COR-L47 (cell line): ENCODE results near the gene PCGF2.
A peak's percentile ranks its signal among the peaks of the same experiment; 100 is the strongest.
"Not testable (repeated sequence)": the region's sequence is repeated elsewhere in the genome, so short reads cannot be mapped to it uniquely, and the experiment has no call there.

Experiments
- DNase-seq: peaks from one replicate; lab custom pipeline; 2025; lab: John Stamatoyannopoulos, UW

The PCGF2 gene

DNA sequence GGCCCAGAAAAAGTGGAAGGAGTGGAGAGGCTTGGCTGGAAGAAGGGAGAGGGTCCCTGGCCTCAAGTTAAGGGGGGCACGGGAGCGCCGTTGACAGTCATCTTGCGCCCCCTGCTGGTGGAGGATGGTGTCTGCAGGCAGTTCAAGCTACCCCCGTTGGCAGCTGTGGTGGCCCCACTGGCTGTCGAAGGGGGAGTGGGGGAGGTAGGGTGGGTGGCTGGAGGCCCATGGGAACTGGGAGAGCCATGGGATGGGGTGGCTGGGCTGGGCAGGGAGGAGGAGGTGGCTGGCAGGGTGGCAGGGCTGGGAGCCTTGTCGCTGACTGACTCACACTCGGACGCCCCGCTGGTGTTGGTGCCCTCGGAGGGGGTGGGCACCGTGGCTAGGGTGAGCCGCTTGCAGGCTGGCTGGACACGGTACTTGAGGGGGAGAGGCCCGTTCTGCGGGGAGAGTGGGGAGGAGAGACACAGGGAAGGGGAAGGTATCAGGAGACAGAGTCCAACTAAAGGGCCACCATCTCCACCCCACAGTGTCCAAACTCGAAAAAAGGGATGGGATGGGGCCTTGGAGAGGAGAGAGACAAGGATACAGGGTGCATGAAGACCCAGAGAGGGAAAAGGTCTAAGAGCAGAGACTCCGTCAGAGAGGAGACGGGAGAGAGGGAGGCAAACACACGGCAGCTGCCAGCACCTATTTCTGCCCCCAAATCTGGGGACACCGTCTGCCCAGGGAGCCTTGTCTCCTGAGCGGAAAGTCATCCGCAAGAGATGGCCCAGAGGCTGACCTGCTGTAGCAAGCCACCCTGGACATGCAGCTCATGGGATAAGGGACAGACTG lies 12.8 kb downstream of the PCGF2 start:
- peak; percentile 21 for DNase-seq

DNA sequence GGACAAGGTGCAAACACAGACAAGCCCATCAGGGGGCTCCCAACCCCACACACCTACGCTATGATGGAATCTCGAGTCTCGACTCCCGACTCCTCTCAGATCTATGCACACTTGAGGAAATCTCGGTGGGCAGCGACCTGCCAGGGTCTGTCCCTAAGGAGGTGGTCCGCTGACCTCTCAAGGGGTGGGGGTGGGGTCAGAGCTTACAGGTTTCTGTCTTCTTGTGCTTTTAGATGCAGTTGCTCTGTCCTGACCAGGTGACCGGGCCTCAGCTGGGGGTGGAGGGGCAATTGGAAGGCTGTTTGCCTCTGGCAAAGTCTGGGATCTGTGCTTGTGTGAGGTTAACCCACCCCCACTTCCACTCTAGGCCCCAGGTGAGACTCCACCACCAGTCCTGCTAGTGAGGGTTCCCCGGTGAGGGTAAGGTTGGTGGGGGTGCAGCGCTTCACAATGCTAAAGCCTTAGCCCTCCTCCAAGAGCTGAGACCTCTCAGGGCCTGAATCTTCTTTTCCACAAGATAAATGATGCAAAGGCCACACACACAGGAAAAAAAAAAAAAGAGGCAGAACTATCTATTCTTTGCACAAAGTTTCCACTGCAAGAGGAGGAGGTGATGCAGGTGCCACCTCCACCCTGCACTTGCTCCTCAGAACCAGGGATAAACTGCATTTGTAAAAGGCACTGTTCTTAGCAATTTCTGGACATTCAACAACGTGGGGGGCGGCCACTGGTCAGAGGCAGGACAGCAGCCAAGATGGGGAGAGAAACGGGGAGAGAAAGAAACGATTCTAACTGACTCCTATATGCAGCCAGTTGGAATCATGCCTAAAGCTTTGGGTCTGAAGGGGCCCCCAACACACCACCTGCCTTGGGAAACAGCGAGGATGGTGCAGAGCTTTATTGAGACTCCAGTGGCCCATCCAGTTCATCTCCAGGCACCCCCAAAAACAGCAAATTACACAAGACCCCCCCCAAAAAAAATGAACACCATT lies 13.9 kb downstream of the PCGF2 start:
- DNase-seq = no peak

DNA sequence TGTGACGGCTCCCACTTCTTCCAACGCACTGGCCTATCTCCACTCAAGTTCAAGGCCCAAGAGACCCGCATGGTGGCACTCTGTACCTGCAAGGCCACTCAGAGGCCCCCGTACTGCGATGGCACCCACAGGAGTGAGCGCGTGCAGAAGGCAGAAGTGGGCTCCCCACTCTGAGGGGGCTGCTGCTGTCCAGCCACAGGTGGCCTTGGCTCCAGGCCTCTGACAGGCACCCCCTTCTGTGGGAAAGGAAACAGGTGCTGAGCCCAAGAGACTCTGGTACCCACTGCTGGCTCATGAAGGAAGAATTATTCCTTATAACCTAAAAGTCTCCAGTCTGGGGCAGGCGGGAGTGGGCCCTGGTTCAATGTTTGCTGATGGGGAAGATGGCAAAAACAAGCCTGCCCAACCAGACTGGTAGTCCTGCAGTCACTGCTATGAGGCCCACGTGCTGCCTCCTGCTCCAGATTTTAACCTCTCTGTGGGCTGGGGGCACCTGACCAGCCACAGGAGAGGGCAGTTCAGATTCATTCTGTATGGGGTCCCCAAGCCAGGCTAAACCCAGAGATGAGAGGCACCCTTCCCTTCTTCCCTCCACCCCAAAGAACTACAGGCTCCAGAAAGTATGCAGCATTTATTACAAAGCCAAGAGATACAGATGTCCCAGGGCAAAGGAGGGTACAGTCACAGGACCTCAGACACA lies 14.7 kb downstream of the PCGF2 start:
- no peak for DNase-seq

DNA sequence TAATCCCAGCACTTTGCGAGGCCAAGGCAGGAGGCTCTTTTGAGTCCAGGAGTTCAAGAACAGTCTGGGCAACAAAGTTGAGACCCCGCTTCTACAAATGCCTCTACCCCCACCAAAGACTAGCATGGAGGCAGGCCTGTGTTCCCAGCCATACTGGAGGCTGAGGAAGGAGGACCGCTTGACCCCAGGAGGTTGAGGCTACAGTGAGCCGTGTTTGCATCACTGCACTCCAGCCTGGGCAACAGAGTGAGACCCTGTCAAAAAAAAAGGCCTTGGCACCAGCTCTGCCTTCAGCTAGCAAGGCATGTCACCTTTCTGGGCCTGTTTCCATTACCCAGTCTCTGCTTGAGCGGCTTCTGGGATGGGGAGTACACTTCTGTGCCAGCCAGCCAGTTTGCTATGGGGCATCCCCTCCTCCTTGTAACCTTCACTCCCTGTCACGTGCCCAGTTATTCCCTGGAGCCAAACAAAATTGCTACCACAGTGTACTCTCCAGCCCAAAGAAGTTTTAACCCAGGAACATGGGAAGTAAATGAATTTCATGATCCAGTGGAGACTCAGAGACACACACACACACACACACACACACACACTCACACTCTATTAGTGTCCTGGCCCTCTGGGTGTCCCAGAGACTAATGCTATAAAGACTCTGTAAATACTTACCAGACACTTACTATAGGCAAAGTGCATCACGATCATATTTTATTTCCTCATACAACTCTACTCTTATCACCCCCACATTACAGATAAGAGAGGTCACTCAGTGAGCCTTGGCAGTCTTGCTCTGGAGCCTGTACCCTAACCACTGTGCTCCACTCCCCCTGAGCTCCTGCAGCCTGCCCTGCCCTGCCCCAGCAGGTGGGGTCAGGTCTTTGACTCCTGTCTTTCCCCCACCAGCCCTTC lies 15.5 kb downstream of the PCGF2 start:
- no peak for DNase-seq

DNA sequence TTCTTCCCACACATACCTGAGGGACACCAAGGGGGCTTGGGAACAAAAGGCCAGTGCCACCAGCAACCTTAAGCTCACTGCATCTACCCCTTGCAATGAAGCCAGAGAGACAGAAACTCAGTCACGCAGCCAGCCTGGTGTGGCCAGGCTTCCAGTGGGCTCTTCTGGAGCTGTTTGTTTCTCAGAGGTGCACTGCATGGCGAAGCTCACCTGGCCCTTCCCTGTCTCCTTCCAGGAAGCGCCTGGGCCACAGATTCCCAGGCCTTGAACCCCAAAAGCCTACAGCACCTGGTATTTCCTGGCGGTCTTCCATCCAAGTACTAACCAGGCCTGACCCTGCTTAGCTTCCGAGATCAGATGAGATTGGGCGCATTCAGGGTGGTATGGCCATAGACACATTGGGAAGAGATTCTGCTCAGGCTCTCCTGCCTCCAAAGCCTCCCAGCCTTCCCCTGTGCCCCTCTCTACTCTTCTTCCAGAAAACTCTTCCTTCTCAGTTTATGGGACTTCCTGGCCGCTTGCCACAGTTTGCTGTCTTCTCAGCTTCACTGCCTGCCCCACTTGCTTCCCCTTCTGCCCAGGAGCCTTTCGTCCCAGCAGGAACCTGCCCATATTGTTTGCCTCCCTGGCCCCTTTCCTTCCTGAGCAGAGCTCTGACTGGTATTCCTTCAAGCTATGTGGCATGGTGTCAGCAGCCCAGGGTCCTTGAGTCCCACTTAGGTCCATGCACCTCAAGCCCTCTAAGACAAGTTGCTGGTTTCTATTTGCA lies 16.4 kb downstream of the PCGF2 start:
- DNase-seq = no peak

DNA sequence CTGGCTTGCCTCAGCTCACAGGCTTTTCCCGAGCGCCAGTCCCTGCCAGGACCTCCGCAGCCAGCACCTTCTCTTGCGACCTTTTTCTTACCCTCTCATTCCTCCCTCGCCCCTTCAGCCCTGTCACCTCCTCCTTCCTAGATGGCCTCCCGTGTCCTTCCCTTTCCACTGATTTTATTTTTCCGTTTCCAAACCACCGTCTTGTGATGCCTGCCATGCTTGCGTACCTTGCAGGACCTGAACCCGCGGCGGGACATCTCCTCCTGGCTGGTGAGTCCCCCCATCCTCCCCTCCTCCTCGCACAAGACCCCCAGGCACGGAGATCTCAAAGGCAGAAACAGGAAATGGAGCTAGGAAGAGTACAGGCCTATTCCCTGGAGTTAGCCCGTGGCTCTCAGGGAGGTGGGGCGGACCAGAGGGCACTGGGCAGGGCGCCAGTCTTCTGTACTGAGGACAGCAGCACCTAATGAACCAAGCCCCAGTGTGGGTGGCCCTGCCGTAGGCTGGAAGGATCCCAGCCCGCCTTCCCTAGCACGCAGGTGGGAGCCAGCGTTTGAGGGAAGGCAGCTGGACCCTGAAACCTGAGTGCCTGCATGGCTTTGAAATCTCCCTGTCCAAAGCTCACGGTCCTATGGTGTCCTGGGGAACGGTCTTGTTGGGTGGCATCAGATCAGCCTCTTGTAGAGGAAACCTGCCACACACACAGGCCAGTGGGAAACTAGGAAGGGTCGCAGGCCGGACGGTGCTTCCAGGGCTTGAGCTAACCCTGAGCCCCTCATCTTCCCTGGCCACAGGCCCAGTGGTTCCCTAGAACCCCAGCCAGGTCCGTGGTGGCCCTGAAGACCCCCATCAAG lies 17.4 kb downstream of the PCGF2 start:
- peak; percentile 43 for DNase-seq

DNA sequence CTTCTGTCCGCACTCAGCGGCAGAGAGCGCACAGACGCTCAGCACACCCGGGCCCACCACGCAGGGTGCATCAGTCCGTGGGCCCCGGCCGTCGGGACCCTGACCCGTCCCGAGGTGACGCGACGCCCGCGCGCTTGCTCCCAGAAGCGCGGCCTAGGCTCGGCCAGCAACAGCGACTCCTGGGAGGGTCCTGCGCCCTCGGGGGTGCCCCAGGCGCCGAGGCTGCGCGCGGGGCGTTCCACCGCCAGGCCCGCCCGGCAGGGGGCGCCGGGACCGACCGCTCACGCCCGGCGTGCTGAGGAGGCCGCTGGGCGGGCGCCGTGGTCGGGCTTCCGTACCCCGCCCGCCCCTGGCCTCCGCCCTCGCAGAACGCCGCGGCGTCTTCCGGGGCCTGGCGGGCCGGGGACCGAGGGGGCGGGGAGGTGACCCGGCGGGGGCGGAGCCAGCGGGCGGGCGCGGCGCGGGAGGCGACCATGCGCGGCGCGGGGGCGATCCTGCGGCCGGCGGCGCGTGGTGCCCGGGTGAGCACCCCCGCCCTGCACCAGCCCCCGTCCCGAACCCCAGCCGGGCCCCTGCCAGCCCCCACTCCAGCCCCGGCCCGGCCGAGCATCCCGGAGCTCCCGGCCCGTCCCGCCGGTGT lies 18.1 kb downstream of the PCGF2 start, which contains the start of gene CISD3:
Gene CISD3, plus strand, starts transcription at position 456 of the 640 bp plus-strand sequence. Its CDS starts 18 bp downstream, at position 474.
- DNase-seq = peak; percentile 77

DNA sequence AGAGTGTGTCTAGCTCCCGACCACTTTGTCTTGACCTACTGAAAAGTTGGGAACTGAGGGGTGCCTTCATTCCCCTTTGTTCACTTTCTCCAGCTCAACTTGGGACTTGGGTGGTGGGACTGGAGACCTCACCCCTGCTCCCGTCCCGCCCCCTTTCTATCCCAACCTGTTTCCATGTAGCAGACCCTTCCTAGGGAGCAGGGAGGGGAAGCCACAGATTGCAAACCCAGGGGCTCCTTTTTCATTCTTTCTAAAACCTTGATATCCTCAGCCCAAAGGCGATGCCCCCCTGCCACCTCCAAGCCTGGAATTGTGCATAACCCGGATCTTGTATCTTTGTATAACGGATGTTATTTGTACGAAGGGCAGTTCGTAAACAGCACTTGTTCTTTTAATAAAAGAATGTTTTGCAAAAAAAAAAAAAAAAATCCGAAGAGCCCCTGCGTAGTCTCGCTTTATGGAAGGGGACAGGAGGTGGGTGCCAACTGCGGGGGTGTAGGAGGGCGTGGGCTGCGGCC lies 18.7 kb downstream of the PCGF2 start:
- no peak for DNase-seq

DNA sequence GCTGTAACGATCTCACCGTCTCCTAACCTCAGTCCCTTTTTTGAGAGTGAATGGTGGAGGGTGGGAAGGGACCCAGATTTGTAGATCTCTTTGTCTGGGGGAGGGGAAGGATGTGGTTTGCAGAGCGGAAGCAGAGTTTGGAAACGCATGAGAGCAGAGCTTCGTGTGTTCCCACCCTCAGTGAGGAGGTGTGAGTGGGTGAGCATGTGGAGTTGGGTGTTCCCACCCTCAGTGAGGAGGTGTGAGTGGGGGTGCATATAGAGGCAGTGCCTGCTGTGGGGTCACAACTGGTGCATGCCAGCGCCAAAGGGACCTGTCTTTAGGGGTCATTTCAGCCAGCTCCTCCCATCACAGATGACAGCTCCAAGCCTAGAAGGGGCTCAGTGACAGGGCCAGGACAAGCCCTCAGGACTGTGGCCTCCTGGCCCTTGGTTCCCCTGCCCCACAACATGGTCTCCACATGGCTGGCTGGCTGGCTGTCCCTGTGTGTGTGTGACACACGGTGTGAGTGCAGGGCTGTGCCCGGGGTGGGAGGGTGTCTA lies 19.8 kb downstream of the PCGF2 start:
- DNase-seq = no peak

DNA sequence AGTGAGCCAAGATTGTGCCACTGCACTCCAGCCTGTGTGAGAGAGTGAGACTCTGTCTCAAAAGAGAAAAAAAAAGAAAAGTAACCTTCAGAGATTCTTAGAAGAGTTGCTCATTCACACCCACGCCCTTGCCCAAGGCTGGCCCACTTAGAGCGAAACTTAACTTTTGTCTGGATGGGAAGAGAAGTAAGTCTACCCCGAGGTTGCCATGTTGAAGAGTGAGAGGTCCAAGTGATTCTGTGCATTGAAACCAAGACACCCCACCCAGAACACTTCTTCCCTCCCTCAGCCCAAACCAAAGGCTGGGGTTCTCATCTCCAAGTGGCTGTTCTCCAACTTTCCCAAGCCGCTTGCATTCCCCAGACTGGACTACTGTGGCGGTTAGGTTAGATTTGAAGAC lies 20.4 kb downstream of the PCGF2 start:
- no peak for DNase-seq

DNA sequence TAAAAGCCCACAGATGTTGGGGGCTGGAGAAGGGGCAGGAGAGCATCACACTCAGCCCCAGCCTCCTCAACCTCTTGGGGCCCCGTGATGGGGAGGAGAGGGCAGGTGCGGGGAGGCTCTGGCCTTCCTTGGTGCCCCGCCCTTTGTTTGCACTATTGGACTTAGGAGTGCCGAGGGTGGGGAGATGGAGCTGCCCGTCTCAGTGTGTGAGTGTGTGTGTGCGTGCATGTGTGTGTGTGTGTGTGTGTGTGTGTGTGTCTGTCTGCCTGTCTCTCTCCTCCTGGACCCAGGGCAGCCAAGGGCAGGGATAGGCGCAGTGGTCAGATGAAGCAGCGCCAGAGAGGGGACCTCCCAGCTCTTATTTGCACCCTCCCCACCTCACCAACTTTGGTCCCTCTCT lies 22.0 kb downstream of the PCGF2 start:
- DNase-seq = not testable (repeated sequence)

DNA sequence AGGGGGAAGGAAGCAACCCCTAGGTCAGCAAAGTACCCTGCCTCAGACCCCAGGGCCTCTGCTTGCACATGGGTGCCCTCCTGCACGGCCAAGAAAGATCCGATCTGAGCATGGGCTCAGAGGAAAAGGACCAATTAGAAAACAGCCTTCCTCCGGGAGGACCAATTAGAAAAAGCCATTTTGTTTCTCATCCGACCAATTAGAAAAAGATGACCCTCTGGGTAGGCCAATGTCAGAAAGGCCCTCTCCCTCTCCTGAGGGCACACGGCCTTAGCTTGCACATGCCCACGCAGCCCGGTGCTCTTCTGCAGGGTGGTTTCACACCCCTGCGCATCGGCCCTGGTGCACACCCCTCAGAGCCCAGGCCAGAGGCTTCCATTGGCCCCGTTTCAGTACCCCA lies 23.1 kb downstream of the PCGF2 start:
- DNase-seq = peak; percentile 19

DNA sequence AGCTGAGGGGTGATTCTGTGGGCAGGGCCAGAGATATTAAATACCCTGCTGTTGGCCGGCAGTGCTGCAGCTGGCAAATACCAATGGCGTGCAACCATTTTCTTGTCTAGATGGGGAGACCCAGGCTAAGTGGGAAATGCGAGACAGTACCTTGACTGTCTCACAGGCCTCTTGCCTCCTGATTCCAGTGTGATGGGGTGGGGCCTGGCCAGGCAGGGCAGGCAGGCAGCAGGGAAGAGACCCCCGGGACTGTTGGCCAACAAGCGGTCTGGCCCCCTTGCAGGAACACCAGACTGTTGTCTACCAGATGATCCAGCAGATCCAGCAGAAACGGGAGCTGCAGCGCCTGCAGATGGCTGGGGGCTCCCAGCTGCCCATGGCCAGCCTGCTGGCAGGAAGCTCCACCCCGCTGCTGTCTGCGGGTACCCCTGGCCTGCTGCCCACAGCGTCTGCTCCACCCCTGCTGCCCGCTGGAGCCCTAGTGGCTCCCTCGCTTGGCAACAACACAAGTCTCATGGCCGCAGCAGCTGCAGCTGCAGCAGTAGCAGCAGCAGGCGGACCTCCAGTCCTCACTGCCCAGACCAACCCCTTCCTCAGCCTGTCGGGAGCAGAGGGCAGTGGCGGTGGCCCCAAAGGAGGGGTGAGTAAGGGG lies 23.7 kb downstream of the PCGF2 start:
- peak; percentile 93 for DNase-seq

DNA sequence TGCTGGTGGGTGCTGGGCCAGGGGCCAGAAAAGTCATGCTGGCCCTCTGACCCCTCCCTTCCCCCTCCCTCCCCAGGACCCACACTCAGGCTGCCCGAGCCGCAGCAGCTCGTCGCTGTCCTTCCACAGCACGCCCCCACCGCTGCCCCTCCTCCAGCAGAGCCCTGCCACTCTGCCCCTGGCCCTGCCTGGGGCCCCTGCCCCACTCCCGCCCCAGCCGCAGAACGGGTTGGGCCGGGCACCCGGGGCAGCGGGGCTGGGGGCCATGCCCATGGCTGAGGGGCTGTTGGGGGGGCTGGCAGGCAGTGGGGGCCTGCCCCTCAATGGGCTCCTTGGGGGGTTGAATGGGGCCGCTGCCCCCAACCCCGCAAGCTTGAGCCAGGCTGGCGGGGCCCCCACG lies 26.3 kb downstream of the PCGF2 start:
- no peak for DNase-seq

DNA sequence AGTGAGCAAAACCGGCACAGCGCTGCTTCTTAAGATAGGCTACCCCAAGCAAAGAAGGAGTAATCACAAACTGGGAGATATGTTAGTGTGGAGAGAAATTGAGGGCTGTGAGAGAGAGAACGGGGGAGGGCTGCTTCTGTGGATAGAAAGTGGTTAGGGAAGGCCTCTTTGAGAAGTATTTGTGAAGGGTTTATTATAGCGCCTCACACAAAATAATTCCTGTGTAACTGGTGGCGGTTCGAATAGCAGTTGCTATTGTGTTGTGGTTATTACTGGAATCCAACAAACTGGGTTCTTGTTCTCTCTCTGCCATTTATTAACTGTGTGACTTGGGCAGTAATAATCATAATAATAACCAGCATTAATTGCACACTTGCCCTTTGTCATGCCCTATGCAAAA lies 27.2 kb downstream of the PCGF2 start:
- DNase-seq = no peak

DNA sequence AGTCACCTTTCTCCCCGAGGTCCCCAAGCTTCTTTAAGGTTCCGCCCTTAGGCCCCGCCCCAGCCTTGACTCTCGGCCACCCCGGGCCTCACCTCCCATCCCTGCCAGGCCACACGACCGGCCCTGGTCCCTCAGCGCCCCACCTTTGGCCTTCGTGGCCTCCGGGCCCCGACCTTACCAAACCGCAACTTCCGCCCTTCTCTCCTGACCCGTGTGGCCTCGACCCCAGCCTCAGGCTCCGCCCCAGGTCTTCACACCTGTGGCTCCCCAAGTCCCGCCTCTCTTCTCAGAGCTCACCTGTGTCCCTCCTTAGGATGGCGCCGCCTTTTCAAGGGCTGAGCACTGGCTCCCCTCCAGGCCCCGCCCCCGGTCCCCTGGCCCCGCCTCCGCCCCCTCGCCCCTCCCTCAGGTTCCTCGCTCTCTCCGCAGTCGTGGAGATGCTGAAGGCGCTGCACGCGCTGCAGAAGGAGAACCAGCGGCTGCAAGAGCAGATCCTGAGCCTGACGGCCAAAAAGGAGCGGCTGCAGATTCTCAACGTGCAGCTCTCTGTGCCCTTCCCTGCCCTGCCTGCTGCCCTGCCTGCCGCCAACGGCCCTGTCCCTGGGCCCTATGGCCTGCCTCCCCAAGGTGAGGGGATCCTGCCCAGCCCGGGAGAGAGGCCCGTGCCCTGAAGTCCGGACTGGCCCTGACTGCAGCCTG lies 28.0 kb downstream of the PCGF2 start:
- DNase-seq = no peak

DNA sequence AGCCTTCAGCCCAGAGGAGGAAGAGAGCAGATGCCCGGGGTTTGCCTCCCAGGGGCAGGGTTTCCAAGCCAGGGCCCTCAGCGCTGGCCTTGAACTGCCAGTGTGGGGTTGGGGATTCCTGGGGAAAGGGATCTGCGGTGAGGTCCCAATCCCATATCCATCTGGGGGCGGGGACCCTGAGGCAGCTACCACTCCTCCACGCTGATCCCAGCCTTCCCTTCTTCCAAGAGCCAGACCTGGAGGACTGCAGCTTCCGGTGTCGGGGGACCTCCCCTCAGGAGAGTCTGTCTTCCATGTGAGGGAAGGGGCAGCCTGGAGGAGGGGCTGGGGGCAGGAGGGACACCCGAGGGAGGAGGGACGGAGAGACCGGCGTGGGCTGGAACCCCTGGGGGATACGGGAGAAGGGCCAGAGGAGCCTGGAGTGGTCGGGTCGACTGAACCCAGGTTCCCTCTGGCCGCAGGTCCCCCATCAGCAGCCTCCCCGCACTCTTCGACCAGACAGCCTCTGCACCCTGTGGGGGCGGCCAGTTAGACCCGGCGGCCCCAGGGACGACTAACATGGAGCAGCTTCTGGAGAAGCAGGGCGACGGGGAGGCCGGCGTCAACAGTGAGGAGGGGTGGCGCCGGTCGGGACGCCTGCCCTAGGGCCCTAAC lies 28.7 kb downstream of the PCGF2 start:
- no peak for DNase-seq
